HG03521 (cell line): Measurements from ENCODE around the gene EPB41L4B.
"Not testable (repeated sequence)": the region's sequence is repeated elsewhere in the genome, so short reads cannot be mapped to it uniquely, and the experiment has no call there.

Experiments used
- ATAC-seq: cut with Tn5 transposase; IDR thresholded peaks from one replicate; pipeline ENCODE4 v1.9.1; 2021; ENCODE audit warnings: mild to moderate bottlenecking, moderate library complexity; ENCODE audit not compliant: unreplicated experiment

Gene EPB41L4B

DNA sequence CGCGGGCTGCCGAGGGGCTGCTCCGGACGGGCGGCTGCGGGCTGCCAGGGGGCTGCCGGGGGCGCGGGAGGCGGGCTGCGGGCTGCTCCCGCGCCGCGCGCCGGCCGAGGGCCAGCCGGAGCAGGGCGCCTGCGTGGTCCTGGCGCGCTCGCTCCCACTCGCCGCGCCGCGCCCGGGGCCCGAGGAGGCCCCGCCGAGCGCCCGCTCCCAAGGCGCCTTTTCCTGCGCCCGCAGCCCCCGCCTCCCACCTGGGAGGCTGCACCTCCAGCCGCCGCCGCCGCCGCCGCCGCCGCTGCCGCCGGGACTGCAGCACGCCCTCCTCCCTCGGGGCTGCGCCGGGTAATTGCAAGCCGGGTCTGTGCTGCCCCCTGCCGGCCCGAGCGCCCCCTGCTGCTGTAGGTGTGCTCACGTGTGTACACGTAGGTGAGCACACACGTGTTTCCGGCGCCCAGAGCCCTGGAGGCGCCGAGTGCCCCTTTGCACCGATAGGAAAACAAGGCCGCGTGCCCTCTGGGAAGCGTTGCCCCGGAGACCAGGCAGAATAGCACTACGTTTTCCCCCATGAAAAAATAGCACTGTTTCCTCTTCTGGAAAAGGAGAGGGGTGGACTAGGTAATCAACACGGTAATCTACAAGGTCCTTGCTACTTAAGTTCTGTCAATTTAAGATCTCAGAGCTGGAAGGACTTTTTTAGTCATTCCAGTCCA is at the start of gene EPB41L4B:
Gene EPB41L4B (minus strand): TSS at position 318 of the 707 bp plus-strand sequence. CDS start 613 bp downstream, outside the sequence.
- ATAC-seq: peak; percentile 96

DNA sequence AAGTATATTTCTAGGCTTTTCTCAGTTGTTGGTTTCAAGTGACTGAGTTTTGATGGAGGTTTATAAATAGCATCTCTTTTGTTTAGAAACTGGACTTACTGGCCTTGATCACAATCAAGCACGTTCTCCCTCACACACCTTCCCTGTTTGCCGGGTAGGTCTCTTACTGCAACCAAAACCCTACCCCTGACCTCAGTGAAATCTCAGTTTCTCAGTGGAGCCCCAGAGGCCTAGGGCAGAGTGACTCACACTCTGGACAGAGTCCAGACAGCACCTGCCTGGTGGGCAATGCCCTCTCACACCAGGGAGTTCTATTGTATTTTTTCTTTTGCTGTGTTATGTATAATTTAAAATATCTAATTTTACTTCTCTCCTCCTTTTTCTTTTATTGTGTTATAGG is 48.4 kb upstream of the EPB41L4B start:
- no peak for ATAC-seq

DNA sequence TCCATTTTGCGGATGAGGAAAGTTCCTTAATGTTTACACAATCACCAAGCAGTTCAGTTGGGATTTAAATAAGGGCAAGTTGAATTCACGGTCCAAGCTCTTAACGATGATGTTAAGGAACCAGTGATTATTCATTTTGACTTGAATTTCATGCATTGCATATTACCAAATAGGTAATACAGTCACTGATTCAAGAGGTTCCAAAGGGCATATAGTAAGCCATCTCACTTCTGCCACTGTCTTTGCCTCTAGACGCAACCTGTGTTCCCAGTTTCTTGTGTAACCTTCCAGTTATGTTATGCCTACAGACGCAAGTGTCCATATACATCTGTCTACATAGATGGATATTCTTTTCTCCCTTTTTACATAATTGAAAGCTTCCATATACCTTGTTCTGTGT is 39.9 kb upstream of the EPB41L4B start:
- ATAC-seq: no peak

- ATAC-seq: not testable (repeated sequence)
These were observed 38.2 kb upstream of the EPB41L4B start for GRCh38 chr9:109358968-109359603.

DNA sequence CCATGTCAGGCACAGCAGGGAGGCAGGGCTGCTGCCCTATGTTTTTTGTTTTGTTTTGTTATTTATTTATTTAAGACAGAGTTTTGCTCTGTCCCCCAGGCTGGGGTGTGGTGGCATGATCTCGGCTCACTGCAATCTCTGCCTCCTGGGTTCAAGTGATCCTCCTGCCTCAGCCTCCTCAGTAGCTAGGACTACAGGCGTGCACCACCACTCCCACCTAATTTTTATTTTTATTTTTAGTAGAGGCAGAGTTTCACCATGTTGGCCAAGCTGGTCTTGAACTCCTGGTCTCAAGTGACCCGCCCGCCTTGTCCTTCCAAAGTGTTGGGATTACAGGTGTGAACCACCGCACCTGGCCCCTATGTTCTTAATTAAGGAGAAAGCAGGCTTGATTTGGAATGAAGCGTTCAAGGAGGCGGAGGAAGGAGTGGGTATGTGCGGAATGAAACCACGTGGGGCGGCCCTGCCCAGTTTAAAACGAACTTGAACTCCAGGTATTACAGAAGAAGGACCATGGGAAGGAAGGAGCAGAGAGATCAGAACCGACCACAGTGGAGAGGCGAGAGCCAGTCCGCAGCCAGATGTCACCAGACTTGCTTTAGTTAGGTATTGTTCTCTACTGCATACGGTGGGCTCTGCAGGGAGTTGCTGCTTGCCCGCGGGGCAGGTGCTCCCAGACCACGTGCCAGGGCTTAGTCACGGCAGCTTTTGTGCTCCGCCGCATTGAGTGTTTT is 34.9 kb upstream of the EPB41L4B start:
- ATAC-seq: no peak

DNA sequence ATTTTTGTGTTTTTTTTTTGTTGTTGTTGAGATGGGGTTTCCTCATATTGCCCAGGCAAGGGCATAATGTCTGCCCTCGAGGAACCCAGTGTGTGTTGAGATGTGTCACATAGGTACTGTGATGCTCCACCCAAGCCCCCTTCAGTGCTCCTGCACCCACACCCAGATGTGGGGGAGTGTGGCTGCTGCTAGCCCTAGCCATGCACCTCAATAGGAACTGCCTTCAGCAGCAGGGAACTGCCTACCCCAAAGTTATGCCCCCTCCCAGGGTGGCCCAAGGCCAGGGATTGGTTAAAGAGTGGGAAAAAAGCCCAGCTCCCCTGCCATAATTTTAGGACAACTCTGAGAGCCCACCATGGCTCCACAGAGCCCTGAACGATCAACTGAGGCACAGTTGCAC is 33.3 kb upstream of the EPB41L4B start:
- no peak for ATAC-seq

DNA sequence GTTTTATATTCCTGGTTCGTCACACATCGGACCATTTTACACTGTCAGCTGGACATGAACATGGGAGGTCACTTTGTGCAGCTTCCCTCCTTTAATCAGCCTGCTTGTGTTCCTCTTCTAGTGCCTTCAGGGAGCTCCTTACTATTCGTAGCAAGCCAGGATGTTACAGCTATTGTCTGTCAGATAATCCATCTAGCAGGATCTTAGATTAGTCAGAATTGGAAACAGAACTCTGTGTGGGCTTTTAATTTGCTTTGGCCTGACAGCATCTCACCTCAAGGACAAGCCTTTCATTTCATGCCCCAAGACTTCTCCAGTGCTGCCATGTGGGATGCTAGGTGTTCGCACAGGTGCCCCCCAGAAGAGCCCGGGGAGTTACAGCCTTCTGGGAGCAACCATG is 30.2 kb upstream of the EPB41L4B start:
- no peak for ATAC-seq

- no peak for ATAC-seq
These were observed 28.6 kb upstream of the EPB41L4B start for GRCh38 chr9:109349421-109349846.

DNA sequence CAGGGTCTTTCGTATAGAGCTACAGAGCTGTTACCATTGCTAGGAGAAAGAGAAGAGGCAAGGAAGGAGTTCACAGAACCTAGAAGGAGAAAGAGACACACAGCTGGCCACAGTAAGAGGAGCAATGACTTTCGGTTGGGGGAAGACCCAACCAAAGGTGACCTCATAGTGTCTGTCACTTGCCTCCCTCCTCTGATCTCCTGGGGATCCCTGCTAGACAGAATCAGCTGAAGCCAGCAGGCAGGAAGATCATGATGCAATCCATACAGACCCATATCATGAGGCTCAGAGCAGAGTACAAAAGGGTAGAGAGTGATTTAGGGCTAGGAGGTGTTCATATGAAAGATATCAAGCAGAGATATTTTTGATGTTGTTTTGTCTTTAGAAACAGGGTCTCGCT is 26.0 kb upstream of the EPB41L4B start:
- ATAC-seq: no peak

- ATAC-seq: no peak
These were observed 24.0 kb upstream of the EPB41L4B start for GRCh38 chr9:109344866-109345265.

- ATAC-seq: no peak
These were observed 22.0 kb upstream of the EPB41L4B start for GRCh38 chr9:109342878-109343277.

- no peak for ATAC-seq
These were observed 20.7 kb upstream of the EPB41L4B start for GRCh38 chr9:109341561-109341960.

DNA sequence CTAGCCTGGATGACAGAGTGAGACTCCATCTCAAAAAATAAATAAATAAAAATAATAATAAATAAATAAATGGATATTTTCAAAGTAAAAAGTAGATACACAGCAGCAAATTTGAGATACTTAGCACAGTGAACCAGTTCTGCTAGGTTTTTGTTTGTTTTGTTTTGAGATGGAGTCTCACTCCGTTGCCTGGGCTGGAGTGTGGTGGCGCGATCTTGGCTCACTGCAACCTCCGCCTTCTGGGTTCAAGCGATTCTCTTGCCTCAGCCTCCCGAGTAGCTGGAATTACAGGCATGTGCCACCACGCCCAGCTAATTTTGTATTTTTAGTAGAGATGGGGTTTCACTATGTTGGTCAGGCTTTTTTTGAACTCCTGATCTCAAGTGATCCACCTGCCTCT is 20.1 kb upstream of the EPB41L4B start:
- not testable (repeated sequence) for ATAC-seq

DNA sequence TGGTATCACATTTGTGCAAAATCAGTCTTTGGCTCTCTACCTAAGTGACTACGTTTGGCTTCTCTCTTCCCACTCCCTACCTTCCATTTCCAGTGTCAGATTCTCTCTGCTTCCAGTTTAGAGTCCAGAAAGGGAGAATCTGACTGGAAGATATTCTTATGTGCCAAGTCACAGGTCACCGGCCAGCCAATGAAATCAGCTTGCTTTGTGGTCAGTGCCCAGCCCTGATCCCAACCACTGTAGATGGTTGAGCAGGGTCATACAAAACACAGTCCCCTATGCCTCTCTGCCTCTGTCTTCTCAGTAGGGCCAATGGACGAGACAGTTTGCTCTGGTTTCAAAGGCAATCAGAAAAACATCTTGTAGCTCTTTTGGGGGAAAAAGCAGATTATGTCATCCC is 15.6 kb upstream of the EPB41L4B start:
- no peak for ATAC-seq

DNA sequence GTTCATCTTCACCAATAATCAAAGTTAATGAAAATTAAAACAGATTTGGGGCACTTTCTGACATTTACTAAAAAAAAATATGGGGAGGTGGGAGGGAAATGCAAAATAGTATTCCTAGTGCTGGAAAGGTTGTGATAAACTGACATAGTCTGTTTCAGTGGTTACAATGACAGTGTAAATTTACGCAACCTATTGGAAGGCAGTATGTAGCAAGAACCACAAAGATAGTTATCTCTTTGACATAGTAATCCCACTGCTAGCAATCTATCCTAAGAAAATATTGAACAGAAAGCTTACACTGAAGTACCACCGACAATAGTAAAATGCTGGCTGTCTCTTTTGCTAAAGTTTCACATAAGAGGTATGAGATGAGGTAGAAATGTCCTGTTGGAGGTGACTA is 15.1 kb upstream of the EPB41L4B start:
- no peak for ATAC-seq

DNA sequence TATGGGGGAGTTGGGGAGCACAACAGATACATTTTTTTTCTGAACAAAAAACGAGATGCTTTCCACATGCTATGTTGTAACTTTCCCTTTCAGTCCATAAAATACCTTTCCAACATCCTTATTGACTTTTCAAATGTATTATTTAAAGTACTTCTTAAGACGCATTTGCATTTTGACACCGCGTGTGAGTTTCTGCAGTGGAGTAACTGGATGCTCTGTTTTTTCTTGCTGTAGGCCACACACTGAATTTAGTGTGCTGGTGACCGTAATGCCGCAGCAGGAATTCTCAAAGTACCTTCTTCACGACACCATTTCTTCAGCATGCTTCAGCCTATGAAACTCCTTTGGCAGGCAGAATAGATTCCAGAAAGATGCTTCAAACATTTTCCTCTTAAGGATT is 14.3 kb upstream of the EPB41L4B start:
- ATAC-seq: no peak

GRCh38 chr9:109331353-109331752 is 10.5 kb upstream of the EPB41L4B start:
- ATAC-seq: no peak

DNA sequence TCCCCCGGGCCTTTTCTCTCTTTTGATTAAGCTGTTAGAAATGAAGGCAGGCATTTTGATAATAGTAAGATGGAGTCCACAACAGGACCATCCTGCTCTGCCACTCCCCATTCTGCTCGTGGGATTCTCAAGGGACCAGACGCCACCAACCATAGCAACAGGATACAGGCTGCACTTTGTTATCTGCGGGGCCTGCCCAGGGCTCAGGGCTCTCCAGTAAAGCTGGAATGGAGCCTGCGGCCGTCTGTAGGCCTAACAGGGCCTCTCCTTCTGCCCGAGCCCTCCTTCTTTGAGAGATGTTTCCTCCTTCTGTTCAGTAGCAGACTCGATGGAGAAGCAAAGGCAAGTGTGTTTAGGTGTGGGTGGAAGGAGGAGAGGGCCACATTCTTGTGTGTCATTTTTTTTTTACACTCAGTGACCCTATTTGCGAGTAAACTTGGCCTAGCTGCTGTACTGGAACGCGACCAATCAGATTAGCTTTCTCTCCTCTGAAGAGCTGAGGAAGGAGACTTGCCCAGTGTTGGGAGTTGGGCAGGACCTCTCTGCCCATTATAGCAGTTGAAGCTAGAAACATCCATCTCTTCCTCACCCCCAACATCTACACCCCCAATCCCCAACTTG is 8.9 kb upstream of the EPB41L4B start:
- no peak for ATAC-seq

DNA sequence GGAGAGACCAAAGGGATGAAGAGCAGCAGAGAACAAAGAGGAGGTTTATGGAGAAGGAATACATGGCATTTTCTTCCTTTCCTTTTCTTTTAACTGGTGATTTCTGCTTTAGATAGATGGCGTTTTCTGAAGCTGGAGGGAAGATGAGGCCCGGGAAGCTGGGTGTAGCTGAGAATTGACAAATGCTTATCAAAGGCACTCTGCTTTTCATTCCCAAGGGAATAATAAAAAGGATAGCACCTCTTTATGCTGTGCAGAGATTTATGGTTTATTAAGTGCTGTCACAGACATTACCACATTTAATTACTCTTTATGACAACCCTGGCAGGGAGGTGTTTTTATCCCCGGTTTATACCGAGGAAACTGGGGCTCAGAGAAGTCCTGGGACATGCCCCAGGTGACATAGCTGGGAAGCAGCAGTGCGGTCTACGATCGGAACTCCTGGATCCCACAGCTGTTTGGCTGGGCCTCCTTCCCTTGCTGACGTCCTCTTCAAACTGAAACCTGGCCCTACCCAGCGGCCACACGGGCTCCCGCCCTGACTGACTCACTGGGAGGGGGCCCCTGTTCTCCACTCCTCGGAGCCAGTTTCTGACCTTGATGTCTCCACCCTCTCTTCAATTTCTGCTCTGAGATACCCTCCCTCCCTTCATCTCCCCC is 8.2 kb upstream of the EPB41L4B start:
- ATAC-seq: no peak

DNA sequence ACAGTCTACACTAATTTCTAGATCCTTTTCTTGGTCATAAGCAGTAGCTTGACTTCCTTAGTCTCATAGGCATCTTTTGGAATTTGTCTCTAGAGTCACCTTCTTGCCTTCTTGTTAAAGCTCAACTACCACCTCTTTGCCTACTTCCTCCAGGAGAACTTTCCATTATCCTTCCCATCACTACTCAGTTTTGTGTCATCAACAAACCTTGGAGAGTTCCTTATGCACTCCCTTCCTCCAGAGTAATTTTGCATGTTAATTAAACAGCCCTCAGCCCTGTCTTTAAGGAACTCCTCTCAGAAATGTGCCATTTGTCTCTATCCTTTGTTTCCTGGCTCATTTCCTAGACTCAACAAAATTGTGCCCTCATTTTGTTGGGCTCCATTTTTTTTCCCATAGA is 4.2 kb upstream of the EPB41L4B start:
- ATAC-seq: no peak

GRCh38 chr9:109323771-109324170 is 2.9 kb upstream of the EPB41L4B start:
- ATAC-seq: no peak
